Mucosa of descending colon (tissue), 3 donors: ENCODE measurements around the gene GABRR3. TPM values are rescaled to one million over a fixed set of nuclear protein-coding genes. Genes with fewer than 3 reads are reported as not detected.

Experiments
- ATAC-seq: fragments of 200-7000 bp; cut with Tn5 transposase; one replicate; pipeline ENCODE4 v1.9.1; 2020; ENCODE audit warnings: mild to moderate bottlenecking, moderate library complexity
- DNase-seq, 3 donors: peaks; one replicate each; pipeline ENCODE4 v3.0.0-alpha.2; 2020
- H3K36me3 ChIP-seq: fragments of 200-600 bp; one replicate; pipeline ENCODE4 v1.8.0; 2021; ENCODE audit warnings: low read depth, mild to moderate bottlenecking
- H3K4me1 ChIP-seq: fragments of 200-600 bp; one replicate; pipeline ENCODE4 v1.8.0; 2021; ENCODE audit warnings: low read depth, mild to moderate bottlenecking
- H3K4me3 ChIP-seq: fragments of 200-600 bp; one replicate; pipeline ENCODE4 v1.8.0; 2021; ENCODE audit warnings: mild to moderate bottlenecking
- H3K9me3 ChIP-seq: fragments of 200-600 bp; one replicate; pipeline ENCODE4 v1.8.0; 2021; ENCODE audit warnings: mild to moderate bottlenecking
- intact Hi-C, 2 donors: fragments of 100-400 bp; cut with DNase I in 1 of 2; cut with micrococcal nuclease in 1 of 2; formaldehyde crosslinking; loops; one replicate each; pipeline versions ENCODE4 v1.11.0 to v1.11.1; 2022; cut with DNase I, micrococcal nuclease
- total RNA-seq, 3 donors: library from RNA; stranded (reverse); fragmentation: NEBNext Ultra II Directional in 2 of 3; extraction: Animal tissue kit (Norgen Biotek cat#: 25700) in 2 of 3; gene quantifications; one replicate each; pipeline versions ENCODE4 v1.2.1 to v1.2.4, GENCODE V29; 2021 to 2023
- TF ChIP-seq, protein P1 (sequence below): fragments of 200-600 bp; IDR thresholded peaks from one replicate; pipeline ENCODE4 v1.8.0; 2022; ENCODE audit warnings: antibody characterized with exemption, mild to moderate bottlenecking
- donor health status: DM: no; HTN: no; CAD: no; lungs with moderate emphysema.
- donor health status: DM: no; HTN: no; CAD: no.
- donor health status: DM: no; HTN: yes; CAD: no.

The GABRR3 gene
- total RNA-seq, 3 donors from 2014 or later = not detected

- TF ChIP-seq, protein P1, sequence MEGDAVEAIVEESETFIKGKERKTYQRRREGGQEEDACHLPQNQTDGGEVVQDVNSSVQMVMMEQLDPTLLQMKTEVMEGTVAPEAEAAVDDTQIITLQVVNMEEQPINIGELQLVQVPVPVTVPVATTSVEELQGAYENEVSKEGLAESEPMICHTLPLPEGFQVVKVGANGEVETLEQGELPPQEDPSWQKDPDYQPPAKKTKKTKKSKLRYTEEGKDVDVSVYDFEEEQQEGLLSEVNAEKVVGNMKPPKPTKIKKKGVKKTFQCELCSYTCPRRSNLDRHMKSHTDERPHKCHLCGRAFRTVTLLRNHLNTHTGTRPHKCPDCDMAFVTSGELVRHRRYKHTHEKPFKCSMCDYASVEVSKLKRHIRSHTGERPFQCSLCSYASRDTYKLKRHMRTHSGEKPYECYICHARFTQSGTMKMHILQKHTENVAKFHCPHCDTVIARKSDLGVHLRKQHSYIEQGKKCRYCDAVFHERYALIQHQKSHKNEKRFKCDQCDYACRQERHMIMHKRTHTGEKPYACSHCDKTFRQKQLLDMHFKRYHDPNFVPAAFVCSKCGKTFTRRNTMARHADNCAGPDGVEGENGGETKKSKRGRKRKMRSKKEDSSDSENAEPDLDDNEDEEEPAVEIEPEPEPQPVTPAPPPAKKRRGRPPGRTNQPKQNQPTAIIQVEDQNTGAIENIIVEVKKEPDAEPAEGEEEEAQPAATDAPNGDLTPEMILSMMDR = no peak
- intact Hi-C loops = no loop called here
- Histone ChIP-seq H3K9me3 (no peaks in the 10 kb centered on the region), H3K4me3 (no peak overlapping the region), H3K36me3 (no peaks in the 10 kb centered on the region), H3K4me1 (no peaks in the 10 kb centered on the region)
- ATAC-seq (no peak), DNase-seq (no peak)
Observed at GRCh38 chr3:97950360-97950759, 84.8 kb downstream of the GABRR3 start.

- intact Hi-C loops = no loop called here
- H3K36me3 ChIP-seq = no peaks in the 10 kb centered on the region
Observed at GRCh38 chr3:97949743-97950142, 85.4 kb downstream of the GABRR3 start.

DNA sequence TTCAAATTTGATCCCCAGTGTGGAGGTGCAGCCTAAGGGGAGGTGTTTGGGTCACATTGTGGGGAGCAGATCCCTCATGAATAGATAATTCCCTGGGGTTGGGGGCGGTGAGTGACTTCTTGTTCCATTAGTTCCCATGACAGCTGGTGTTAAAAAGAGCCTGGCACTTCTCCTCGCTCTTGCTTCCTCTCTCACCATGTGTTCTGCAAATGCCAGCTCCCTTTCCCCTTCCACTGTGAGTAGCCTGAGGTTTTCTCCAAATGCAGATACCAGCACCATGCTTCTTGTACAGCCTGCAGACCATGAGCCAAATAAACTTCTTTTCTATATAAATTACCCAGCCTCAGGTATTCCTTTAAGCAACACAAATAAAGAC, 86.0 kb downstream of the GABRR3 start:
- Histone ChIP-seq H3K36me3 (no peaks in the 10 kb centered on the region), H3K4me1 (no peaks in the 10 kb centered on the region), H3K4me3 (no peak overlapping the region), H3K9me3 (no peaks in the 10 kb centered on the region)
- intact Hi-C loops = no loop called here
- no peak for ATAC-seq
- no peak for DNase-seq
- TF ChIP-seq, protein P1 = no peak

More at GRCh38 chr3:97949743-97950142, 85.4 kb downstream of the GABRR3 start:
- TF ChIP-seq, protein P1 = no peak
- ATAC-seq (no peak), DNase-seq (no peak)
- no peak overlapping the region for H3K4me3 ChIP-seq
- no peaks in the 10 kb centered on the region for H3K4me1 ChIP-seq
- H3K9me3 ChIP-seq = no peaks in the 10 kb centered on the region

- Histone ChIP-seq H3K36me3 (no peaks in the 10 kb centered on the region), H3K4me3 (no peak overlapping the region), H3K9me3 (no peaks in the 10 kb centered on the region), H3K4me1 (no peaks in the 10 kb centered on the region)
- DNase-seq (no peak), ATAC-seq (no peak)
- TF ChIP-seq, protein P1 = no peak
- intact Hi-C loops = no loop called here
Observed at GRCh38 chr3:97948351-97949109, 86.6 kb downstream of the GABRR3 start.

DNA sequence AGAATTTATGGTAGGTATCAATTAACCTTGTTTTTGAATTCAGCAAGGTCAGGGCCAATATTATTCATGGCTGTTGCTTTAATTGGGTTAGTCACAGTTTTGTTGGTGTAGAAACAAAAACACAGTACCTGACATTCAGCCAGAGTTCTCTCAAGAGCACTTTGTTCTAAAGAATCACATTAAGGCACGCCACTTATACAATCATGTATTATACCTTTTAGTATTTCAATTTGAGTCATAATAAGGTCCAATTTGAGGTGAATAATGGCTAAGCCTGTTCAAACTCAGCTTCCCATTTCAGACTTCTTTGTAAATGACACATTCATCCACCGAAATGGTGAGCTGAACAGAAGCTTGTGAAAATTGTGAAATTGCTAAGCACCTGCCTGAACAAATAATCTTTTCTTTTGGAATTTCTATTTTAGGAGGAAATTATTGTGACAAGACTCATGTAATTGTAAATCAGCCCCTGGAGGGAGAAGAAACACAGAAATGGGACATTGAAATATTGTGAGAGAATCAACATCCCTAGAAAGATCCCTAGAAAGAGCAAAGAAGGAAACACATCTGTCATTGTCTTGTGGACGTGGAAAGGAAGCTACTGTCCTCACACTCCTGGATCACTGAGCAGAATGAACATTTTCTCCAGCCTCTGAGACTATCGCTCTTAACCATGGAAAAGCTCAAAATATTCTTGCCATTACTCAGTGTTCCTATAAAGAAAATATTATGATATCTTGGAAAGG, 92.1 kb downstream of the GABRR3 start:
- Histone ChIP-seq H3K36me3 (no peaks in the 10 kb centered on the region), H3K4me3 (no peak overlapping the region), H3K9me3 (no peaks in the 10 kb centered on the region), H3K4me1 (no peaks in the 10 kb centered on the region)
- DNase-seq (no peak), ATAC-seq (no peak)
- TF ChIP-seq, protein P1 = no peak
- intact Hi-C loops = no loop called here
